BLaER1 treated with 17β-estradiol and CSF1 and Interleukin-3, amounts not matched to agents 10 nM and 100 nM (cell line): Measurements from ENCODE around the gene SLC6A7.

ENCODE experiments used
- H3K27ac ChIP-seq, 11 experiments: shearing (Covaris generic); formaldehyde crosslinking; 2 replicates each; pipeline ENCODE4 v1.8.1; 2022
- H3K27me3 ChIP-seq, 11 experiments: shearing (Covaris generic); formaldehyde crosslinking; 2 replicates each; pipeline ENCODE4 v1.8.1; 2022
- H3K36me3 ChIP-seq, 11 experiments: shearing (Covaris generic); formaldehyde crosslinking; 2 replicates each; pipeline ENCODE4 v1.8.1; 2022
- H3K4me1 ChIP-seq, 10 experiments: shearing (Covaris generic); formaldehyde crosslinking; 2 replicates each; pipeline ENCODE4 v1.8.1; 2022
- H3K4me2 ChIP-seq, 11 experiments: shearing (Covaris generic); formaldehyde crosslinking; 2 replicates each; pipeline ENCODE4 v1.8.1; 2022
- H3K4me3 ChIP-seq, 10 experiments: shearing (Covaris generic); formaldehyde crosslinking; 2 replicates each; pipeline ENCODE4 v1.8.1; 2022
- H3K9ac ChIP-seq, 11 experiments: shearing (Covaris generic); formaldehyde crosslinking; 2 replicates each; pipeline ENCODE4 v1.8.1; 2022
- H3K9me3 ChIP-seq, 11 experiments: shearing (Covaris generic); formaldehyde crosslinking; replicated peaks in 1 of 11; 2 replicates each; pipeline ENCODE4 v1.8.1; 2022
- H4K20me1 ChIP-seq, 11 experiments: shearing (Covaris generic); formaldehyde crosslinking; 2 replicates each; pipeline ENCODE4 v1.8.1; 2022
- Cebpa-rat ChIP-seq, 11 experiments: shearing (Covaris generic); IDR thresholded peaks; 2 replicates each; pipeline ENCODE4 v1.8.1; 2022

SLC6A7 gene

GRCh38 chr5:150144879-150145278, 45.0 kb upstream of the SLC6A7 start:
- H3K9me3 ChIP-seq = no peaks in the 10 kb centered on the region
- H3K27me3 ChIP-seq = no peaks in the 10 kb centered on the region
- H3K27ac ChIP-seq = peak overlapping the region; percentile 70 to 91 (median 84); a peak in 20 of 22 replicates
- H3K4me3 ChIP-seq = peak overlapping the region in 8 of 10 experiments; percentile 5 to 63 (median 49); a peak in 7 of 20 replicates
- peaks cover 81 to 100% (median 100%) of the 10 kb centered on the region in 10 experiments for H3K4me1 ChIP-seq
- TF ChIP-seq Cebpa-rat (IDR thresholded peaks at IDR 0.05) = no peak
- no peaks in the 10 kb centered on the region for H4K20me1 ChIP-seq
- H3K9ac ChIP-seq = peak overlapping the region; percentile 63 to 80 (median 77); a peak in 19 of 22 replicates
- H3K4me2 ChIP-seq = peak overlapping the region; percentile 90 to 100 (median 98)
- peaks cover 0 to 16% (median 11%) of the 10 kb centered on the region in 11 experiments; a peak in 13 of 22 replicates for H3K36me3 ChIP-seq

GRCh38 chr5:150146235-150146634, 43.6 kb upstream of the SLC6A7 start:
- Histone ChIP-seq H3K27ac (peak overlapping the region; percentile 57 to 91 (median 84); a peak in 19 of 22 replicates), H3K4me3 (no peak overlapping the region), H3K4me2 (peak overlapping the region; percentile 90 to 100 (median 98)), H3K9me3 (no peaks in the 10 kb centered on the region), H4K20me1 (no peaks in the 10 kb centered on the region), H3K9ac (peak overlapping the region; percentile 63 to 80 (median 77); a peak in 18 of 22 replicates), H3K4me1 (peaks cover 78 to 100% (median 100%) of the 10 kb centered on the region in 10 experiments), H3K27me3 (no peaks in the 10 kb centered on the region), H3K36me3 (peaks cover 0 to 19% (median 14%) of the 10 kb centered on the region in 11 experiments; a peak in 15 of 22 replicates)
- TF ChIP-seq Cebpa-rat (IDR thresholded peaks at IDR 0.05) = no peak

GRCh38 chr5:150146862-150147601, 42.8 kb upstream of the SLC6A7 start:
- Histone ChIP-seq H3K27ac (peak overlapping the region in 9 of 11 experiments; percentile 1 to 91 (median 83); a peak in 16 of 22 replicates), H3K27me3 (no peaks in the 10 kb centered on the region), H3K4me2 (peak overlapping the region in 9 of 11 experiments; percentile 90 to 100 (median 98); a peak in 19 of 22 replicates), H4K20me1 (no peaks in the 10 kb centered on the region), H3K36me3 (peaks cover 0 to 24% (median 14%) of the 10 kb centered on the region in 11 experiments; a peak in 15 of 22 replicates), H3K4me1 (peaks cover 70 to 100% (median 100%) of the 10 kb centered on the region in 10 experiments), H3K4me3 (no peak overlapping the region), H3K9me3 (no peaks in the 10 kb centered on the region), H3K9ac (peak overlapping the region in 8 of 11 experiments; percentile 33 to 80 (median 78); a peak in 17 of 22 replicates)
- TF ChIP-seq Cebpa-rat (IDR thresholded peaks at IDR 0.05) = no peak

- Histone ChIP-seq H3K27me3 (no peaks in the 10 kb centered on the region), H3K36me3 (peaks cover 0 to 30% (median 14%) of the 10 kb centered on the region in 11 experiments; a peak in 15 of 22 replicates), H3K27ac (peak overlapping the region in 9 of 11 experiments; percentile 1 to 91 (median 83); a peak in 13 of 22 replicates), H4K20me1 (peaks cover 0 to 5% (median 0%) of the 10 kb centered on the region in 11 experiments; a peak in 3 of 22 replicates), H3K9me3 (no peaks in the 10 kb centered on the region), H3K4me3 (no peak overlapping the region), H3K4me1 (peaks cover 69 to 100% (median 100%) of the 10 kb centered on the region in 10 experiments), H3K4me2 (peak overlapping the region in 9 of 11 experiments; percentile 90 to 100 (median 98); a peak in 18 of 22 replicates), H3K9ac (peak overlapping the region in 7 of 11 experiments; percentile 33 to 80 (median 79); a peak in 12 of 22 replicates)
- TF ChIP-seq Cebpa-rat (IDR thresholded peaks at IDR 0.05) = no peak
Measured at GRCh38 chr5:150147670-150148069, 42.2 kb upstream of the SLC6A7 start.

GRCh38 chr5:150148117-150148927, 41.5 kb upstream of the SLC6A7 start:
- Histone ChIP-seq H3K36me3 (peaks cover 0 to 35% (median 18%) of the 10 kb centered on the region in 11 experiments; a peak in 15 of 22 replicates), H4K20me1 (peaks cover 0 to 10% (median 0%) of the 10 kb centered on the region in 11 experiments; a peak in 4 of 22 replicates), H3K27ac (peak overlapping the region in 7 of 11 experiments; percentile 4 to 91 (median 80); a peak in 7 of 22 replicates), H3K4me3 (no peak overlapping the region), H3K9ac (peak overlapping the region in 4 of 11 experiments; percentile 15 to 77 (median 30); a peak in 3 of 22 replicates), H3K9me3 (no peaks in the 10 kb centered on the region), H3K4me2 (peak overlapping the region in 9 of 11 experiments; percentile 71 to 100 (median 98); a peak in 19 of 22 replicates), H3K4me1 (peaks cover 69 to 100% (median 100%) of the 10 kb centered on the region in 10 experiments), H3K27me3 (no peaks in the 10 kb centered on the region)
- no peak for TF ChIP-seq Cebpa-rat (IDR thresholded peaks at IDR 0.05)

GRCh38 chr5:150149618-150150017, 40.2 kb upstream of the SLC6A7 start:
- Histone ChIP-seq H3K4me1 (peaks cover 69 to 100% (median 100%) of the 10 kb centered on the region in 10 experiments), H3K9ac (peak overlapping the region in 4 of 11 experiments; percentile 13 to 42 (median 40); a peak in 6 of 22 replicates), H4K20me1 (peaks cover 0 to 10% (median 0%) of the 10 kb centered on the region in 11 experiments; a peak in 4 of 22 replicates), H3K4me3 (no peak overlapping the region), H3K27ac (peak overlapping the region in 8 of 11 experiments; percentile 6 to 80 (median 36); a peak in 11 of 22 replicates), H3K36me3 (peaks cover 0 to 35% (median 18%) of the 10 kb centered on the region in 11 experiments; a peak in 15 of 22 replicates), H3K4me2 (peak overlapping the region; percentile 63 to 100 (median 97)), H3K27me3 (no peaks in the 10 kb centered on the region), H3K9me3 (no peaks in the 10 kb centered on the region)
- no peak for TF ChIP-seq Cebpa-rat (IDR thresholded peaks at IDR 0.05)

GRCh38 chr5:150152636-150153462, 37.0 kb upstream of the SLC6A7 start:
- H3K4me3 ChIP-seq = peak overlapping the region in 8 of 10 experiments; percentile 67 to 76 (median 74); a peak in 15 of 20 replicates
- H3K4me1 ChIP-seq = peaks cover 68 to 100% (median 96%) of the 10 kb centered on the region in 10 experiments

More at GRCh38 chr5:150152636-150153462, 37.0 kb upstream of the SLC6A7 start:
- peaks cover 0 to 10% (median 0%) of the 10 kb centered on the region in 11 experiments; a peak in 4 of 22 replicates for H4K20me1 ChIP-seq
- H3K4me2 ChIP-seq = peak overlapping the region; percentile 83 to 100 (median 98)
- H3K9me3 ChIP-seq = no peaks in the 10 kb centered on the region
- peak overlapping the region; percentile 9 to 86 (median 81); a peak in 19 of 22 replicates for H3K9ac ChIP-seq
- H3K27ac ChIP-seq = peak overlapping the region in 8 of 11 experiments; percentile 3 to 94 (median 80); a peak in 13 of 22 replicates
- no peak for TF ChIP-seq Cebpa-rat (IDR thresholded peaks at IDR 0.05)
- peaks cover 0 to 32% (median 18%) of the 10 kb centered on the region in 11 experiments; a peak in 15 of 22 replicates for H3K36me3 ChIP-seq
- H3K27me3 ChIP-seq = no peaks in the 10 kb centered on the region
